ENCODE results near the gene GALNT4.

GRCh38 chr12:89517720-89518119 lies 6.9 kb downstream of the GALNT4 start:
- TF ChIP-seq HMGXB4 (CRISPR knock-in tag; IDR thresholded peaks at IDR 0.05; ENCODE audit: borderline replicate concordance in 1 of 2, low read depth in 1 of 2), result no peak
- TF ChIP-seq, protein P1, sequence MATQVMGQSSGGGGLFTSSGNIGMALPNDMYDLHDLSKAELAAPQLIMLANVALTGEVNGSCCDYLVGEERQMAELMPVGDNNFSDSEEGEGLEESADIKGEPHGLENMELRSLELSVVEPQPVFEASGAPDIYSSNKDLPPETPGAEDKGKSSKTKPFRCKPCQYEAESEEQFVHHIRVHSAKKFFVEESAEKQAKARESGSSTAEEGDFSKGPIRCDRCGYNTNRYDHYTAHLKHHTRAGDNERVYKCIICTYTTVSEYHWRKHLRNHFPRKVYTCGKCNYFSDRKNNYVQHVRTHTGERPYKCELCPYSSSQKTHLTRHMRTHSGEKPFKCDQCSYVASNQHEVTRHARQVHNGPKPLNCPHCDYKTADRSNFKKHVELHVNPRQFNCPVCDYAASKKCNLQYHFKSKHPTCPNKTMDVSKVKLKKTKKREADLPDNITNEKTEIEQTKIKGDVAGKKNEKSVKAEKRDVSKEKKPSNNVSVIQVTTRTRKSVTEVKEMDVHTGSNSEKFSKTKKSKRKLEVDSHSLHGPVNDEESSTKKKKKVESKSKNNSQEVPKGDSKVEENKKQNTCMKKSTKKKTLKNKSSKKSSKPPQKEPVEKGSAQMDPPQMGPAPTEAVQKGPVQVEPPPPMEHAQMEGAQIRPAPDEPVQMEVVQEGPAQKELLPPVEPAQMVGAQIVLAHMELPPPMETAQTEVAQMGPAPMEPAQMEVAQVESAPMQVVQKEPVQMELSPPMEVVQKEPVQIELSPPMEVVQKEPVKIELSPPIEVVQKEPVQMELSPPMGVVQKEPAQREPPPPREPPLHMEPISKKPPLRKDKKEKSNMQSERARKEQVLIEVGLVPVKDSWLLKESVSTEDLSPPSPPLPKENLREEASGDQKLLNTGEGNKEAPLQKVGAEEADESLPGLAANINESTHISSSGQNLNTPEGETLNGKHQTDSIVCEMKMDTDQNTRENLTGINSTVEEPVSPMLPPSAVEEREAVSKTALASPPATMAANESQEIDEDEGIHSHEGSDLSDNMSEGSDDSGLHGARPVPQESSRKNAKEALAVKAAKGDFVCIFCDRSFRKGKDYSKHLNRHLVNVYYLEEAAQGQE (IDR thresholded peaks at IDR 0.05; ENCODE audit: borderline replicate concordance in 1 of 2, low read depth in 1 of 2, low read length in 2 of 2), result no peak
- TF ChIP-seq, protein P2, sequence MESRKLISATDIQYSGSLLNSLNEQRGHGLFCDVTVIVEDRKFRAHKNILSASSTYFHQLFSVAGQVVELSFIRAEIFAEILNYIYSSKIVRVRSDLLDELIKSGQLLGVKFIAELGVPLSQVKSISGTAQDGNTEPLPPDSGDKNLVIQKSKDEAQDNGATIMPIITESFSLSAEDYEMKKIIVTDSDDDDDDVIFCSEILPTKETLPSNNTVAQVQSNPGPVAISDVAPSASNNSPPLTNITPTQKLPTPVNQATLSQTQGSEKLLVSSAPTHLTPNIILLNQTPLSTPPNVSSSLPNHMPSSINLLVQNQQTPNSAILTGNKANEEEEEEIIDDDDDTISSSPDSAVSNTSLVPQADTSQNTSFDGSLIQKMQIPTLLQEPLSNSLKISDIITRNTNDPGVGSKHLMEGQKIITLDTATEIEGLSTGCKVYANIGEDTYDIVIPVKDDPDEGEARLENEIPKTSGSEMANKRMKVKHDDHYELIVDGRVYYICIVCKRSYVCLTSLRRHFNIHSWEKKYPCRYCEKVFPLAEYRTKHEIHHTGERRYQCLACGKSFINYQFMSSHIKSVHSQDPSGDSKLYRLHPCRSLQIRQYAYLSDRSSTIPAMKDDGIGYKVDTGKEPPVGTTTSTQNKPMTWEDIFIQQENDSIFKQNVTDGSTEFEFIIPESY (CRISPR knock-in tag; IDR thresholded peaks at IDR 0.05), result no peak
- TF ChIP-seq, protein P3, sequence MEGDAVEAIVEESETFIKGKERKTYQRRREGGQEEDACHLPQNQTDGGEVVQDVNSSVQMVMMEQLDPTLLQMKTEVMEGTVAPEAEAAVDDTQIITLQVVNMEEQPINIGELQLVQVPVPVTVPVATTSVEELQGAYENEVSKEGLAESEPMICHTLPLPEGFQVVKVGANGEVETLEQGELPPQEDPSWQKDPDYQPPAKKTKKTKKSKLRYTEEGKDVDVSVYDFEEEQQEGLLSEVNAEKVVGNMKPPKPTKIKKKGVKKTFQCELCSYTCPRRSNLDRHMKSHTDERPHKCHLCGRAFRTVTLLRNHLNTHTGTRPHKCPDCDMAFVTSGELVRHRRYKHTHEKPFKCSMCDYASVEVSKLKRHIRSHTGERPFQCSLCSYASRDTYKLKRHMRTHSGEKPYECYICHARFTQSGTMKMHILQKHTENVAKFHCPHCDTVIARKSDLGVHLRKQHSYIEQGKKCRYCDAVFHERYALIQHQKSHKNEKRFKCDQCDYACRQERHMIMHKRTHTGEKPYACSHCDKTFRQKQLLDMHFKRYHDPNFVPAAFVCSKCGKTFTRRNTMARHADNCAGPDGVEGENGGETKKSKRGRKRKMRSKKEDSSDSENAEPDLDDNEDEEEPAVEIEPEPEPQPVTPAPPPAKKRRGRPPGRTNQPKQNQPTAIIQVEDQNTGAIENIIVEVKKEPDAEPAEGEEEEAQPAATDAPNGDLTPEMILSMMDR (CRISPR knock-in tag; IDR thresholded peaks at IDR 0.05), result no peak
